SJCRH30 (cell line): ENCODE results near the gene SERPINE2. TPM values are rescaled to one million over a fixed set of nuclear protein-coding genes. Genes with fewer than 3 reads are reported as not detected.

ENCODE experiments used
- DNase-seq, 2 experiments: peaks; one replicate each; pipeline ENCODE4 v3.0.0-alpha.2; 2015 to 2020
- H3K27ac ChIP-seq: fragments of 250-450 bp; sonication (Bioruptor Pico); 2 replicates; pipeline ENCODE4 v1.5.1; 2020; ENCODE audit warnings: mild to moderate bottlenecking, moderate library complexity
- H3K27me3 ChIP-seq: fragments of 250-450 bp; sonication (Bioruptor Pico); 2 replicates; pipeline ENCODE4 v1.5.1; 2020; ENCODE audit warnings: mild to moderate bottlenecking, moderate library complexity
- H3K36me3 ChIP-seq: fragments of 250-450 bp; sonication (Bioruptor Pico); 2 replicates; pipeline ENCODE4 v1.5.1; 2020; ENCODE audit warnings: mild to moderate bottlenecking, moderate library complexity
- H3K4me1 ChIP-seq: fragments of 250-450 bp; sonication (Bioruptor Pico); 2 replicates; pipeline ENCODE4 v1.5.1; 2020; ENCODE audit warnings: mild to moderate bottlenecking, moderate library complexity
- H3K4me3 ChIP-seq: fragments of 250-450 bp; sonication (Bioruptor Pico); 2 replicates; pipeline ENCODE4 v1.5.1; 2020; ENCODE audit warnings: mild to moderate bottlenecking, moderate library complexity
- H3K9me3 ChIP-seq: fragments of 250-450 bp; sonication (Bioruptor Pico); replicated peaks from 2 replicates; pipeline ENCODE4 v1.5.1; 2020; ENCODE audit warnings: mild to moderate bottlenecking, moderate library complexity
- total RNA-seq: library from RNA; depleted of rRNA; stranded (reverse); fragments of >200 nt; shearing (Covaris generic); gene quantifications from 2 replicates; pipeline ENCODE4 v1.2.3, GENCODE V29; 2014

Gene SERPINE2
- total RNA-seq, 1 experiment from 2014 or later = 51.1 TPM

DNA sequence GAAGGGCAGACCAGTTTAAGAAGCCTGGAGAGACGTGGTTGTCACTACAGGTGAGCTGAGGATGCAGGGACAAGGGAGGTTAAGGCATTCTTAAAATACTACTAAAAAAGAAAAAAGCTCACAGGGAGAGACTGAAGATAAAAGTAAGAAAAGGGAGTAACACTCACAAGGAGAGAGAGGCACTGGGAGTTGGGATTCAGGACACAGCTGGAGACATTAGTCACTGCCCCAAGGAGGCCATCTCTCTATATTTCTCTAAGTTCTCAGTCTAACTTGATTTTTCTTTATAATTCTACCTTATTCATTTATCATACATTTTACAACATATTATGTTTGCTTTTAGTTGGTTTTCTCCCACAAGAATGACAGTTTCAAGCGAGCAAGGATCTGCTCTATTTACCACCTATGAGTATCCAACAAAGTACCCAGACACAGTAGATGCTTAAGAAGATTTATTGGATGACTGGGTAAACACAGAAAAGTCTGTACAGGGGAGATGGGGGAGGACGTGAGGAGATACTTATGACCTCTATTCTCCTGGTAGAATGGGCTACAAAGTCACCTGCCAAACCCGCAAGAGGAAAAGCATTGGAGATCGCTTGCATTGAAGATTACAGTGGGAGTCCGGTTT, 2.2 kb downstream of the SERPINE2 start:
- Histone ChIP-seq H3K4me3 (no peak overlapping the region), H3K27ac (no peak overlapping the region), H3K36me3 (no peaks in the 10 kb centered on the region), H3K9me3 (no peaks in the 10 kb centered on the region), H3K4me1 (no peaks in the 10 kb centered on the region; the same call in 1 of the 2 replicates), H3K27me3 (peaks cover 3% of the 10 kb centered on the region; the same call in 1 of the 2 replicates)
- no peak for DNase-seq

DNA sequence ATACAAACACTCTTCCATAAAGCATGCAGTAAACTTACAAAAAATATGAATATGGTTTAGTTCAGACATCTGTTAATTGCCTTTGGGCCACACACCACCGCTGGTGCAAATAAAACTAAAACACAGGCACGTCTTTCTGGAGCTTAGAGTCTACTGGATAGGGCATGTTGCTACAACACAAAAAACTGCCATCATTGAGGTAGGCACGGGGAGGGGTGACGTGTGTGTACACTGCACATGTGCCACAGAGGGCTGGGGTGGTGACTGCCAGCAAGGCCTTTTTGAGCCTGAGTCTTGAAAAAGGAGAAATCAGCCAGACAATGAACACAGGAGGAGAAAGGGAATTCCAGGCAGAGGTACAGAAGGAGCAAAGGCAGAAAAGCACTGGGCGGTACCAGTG, 5.1 kb downstream of the SERPINE2 start:
- no peak for DNase-seq
- Histone ChIP-seq H3K27me3 (no peaks in the 10 kb centered on the region), H3K27ac (no peak overlapping the region), H3K9me3 (no peaks in the 10 kb centered on the region), H3K4me3 (no peak overlapping the region), H3K36me3 (0 out of 2 replicates have a peak, but pooled peaks cover 3% of the 10 kb centered on the region), H3K4me1 (no peaks in the 10 kb centered on the region)

DNA sequence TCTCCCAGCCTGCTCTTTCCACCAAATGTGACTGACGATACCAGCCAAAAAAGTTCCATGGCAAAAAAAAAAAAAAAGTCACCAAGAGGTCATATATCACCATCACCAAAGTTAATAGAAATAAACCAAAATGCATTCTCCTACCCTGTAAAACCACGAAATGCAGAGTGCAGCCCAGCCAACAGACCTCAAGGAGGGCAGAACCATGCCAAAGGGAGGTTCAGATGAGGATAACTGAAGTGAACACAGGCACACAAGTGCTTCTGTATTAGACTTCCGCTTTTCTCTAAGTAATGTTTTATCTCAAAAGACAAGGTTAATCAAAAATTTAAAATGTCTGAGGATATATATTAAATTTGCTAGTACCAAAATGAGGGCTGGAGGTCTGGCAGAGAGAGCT, 5.5 kb downstream of the SERPINE2 start:
- Histone ChIP-seq H3K27ac (no peak overlapping the region), H3K36me3 (0 out of 2 replicates have a peak, but pooled peaks cover 3% of the 10 kb centered on the region), H3K27me3 (no peaks in the 10 kb centered on the region), H3K4me1 (no peaks in the 10 kb centered on the region), H3K4me3 (no peak overlapping the region), H3K9me3 (no peaks in the 10 kb centered on the region)
- no peak for DNase-seq

DNA sequence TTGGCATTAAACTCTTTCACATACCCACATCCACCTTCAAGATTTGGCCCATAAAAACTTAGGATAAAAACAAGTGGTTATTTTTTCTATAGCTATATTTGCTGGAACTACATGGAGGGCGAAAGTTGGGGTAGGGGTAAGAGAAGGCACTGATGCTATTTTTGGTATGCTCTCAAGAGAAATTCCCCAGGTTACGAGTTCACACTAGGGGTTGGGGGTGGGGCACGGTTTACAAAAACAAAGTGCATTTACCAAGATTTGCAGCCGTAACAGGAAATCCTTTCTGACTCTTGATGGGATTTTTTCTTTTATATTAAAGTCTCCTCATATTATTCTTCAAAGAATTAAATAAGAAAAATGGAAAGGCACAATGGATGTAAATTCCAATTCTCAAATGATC, 6.8 kb downstream of the SERPINE2 start:
- no peaks in the 10 kb centered on the region for H3K27me3 ChIP-seq
- H3K27ac ChIP-seq = no peak overlapping the region
- no peaks in the 10 kb centered on the region for H3K9me3 ChIP-seq
- H3K4me1 ChIP-seq = no peaks in the 10 kb centered on the region
- no peak overlapping the region for H3K4me3 ChIP-seq
- DNase-seq = no peak
- H3K36me3 ChIP-seq = 0 out of 2 replicates have a peak, but pooled peaks cover 3% of the 10 kb centered on the region

DNA sequence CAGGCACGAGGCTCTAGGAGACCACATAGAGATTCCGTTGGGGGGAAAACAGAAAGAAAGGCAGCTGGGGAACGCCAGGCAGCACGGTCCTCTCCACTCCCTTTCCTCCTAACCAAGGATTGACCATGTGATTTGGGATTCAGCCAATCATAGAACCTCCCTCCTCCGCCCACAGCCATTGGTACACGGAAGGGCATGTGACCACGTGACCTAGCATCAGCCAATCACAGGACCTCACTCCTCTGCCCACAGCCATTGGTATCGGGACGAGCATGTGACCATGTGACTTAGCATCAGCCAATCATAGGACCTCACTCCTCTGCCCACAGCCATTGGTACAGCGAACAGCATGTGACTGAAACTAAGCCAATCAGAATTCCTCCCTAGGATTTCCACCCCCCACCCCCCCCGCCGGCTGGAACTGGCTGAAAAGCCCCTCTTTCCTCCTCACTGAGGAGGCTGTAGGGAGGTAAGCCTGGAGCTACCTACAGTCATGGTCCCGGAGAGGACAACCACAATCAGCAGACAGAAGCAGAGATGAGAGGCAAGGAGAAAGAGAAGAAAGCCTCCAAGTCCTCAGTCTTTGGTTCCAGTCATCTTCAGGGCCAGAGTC, 7.6 kb downstream of the SERPINE2 start:
- Histone ChIP-seq H3K27me3 (no peaks in the 10 kb centered on the region), H3K36me3 (0 out of 2 replicates have a peak, but pooled peaks cover 3% of the 10 kb centered on the region), H3K27ac (no peak overlapping the region), H3K4me1 (no peaks in the 10 kb centered on the region; the same call in 1 of the 2 replicates), H3K9me3 (no peaks in the 10 kb centered on the region), H3K4me3 (no peak overlapping the region)
- no peak for DNase-seq

DNA sequence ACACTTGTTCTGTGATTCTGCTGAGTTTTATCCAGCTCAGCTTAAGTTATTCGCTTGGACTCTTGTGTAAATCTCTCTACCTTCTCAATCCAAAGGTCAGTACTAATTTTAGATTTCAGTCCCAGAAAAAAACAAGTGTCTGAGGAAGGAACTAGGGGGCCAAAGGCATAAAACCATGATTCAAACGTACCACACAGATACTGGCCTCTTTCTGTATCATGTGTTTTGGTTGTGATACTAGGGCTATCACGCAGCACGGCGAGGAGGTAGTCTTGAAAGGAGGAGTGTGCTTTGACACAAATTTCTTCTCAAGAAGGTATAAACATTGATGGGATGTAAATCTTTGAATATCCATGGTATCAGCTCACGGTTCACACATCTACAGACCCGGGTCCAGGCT, 8.3 kb downstream of the SERPINE2 start:
- no peak for DNase-seq
- Histone ChIP-seq H3K4me1 (peaks cover 5% of the 10 kb centered on the region; the same call in 1 of the 2 replicates), H3K27ac (no peak overlapping the region)

DNA sequence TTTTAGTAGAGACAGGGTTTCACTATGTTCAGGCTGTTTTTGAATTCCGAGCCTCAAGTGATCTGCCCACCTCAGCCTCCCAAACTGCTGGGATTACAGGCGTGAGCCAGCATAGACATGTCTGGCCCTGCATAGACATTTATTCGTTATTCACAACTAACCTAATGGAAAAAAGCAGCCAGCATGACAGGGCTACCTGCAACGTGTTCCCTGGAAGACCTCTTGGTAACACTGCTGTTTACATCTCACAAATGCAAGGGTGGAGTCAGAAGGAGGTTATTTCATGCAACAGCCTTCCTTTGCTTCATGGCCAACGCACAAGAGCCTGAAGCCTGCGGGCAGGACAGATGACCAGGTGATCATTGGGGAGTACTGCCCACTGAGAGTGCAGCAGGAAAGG, 9.2 kb downstream of the SERPINE2 start:
- Histone ChIP-seq H3K4me3 (no peak overlapping the region), H3K36me3 (0 out of 2 replicates have a peak, but pooled peaks cover 3% of the 10 kb centered on the region)
- no peak for DNase-seq

More for the DNA sequence above, 8.3 kb downstream of the SERPINE2 start:
- H3K9me3 ChIP-seq = peaks cover 1% of the 10 kb centered on the region
- no peak overlapping the region for H3K4me3 ChIP-seq
- no peaks in the 10 kb centered on the region for H3K27me3 ChIP-seq
- H3K36me3 ChIP-seq = 0 out of 2 replicates have a peak, but pooled peaks cover 3% of the 10 kb centered on the region

DNA sequence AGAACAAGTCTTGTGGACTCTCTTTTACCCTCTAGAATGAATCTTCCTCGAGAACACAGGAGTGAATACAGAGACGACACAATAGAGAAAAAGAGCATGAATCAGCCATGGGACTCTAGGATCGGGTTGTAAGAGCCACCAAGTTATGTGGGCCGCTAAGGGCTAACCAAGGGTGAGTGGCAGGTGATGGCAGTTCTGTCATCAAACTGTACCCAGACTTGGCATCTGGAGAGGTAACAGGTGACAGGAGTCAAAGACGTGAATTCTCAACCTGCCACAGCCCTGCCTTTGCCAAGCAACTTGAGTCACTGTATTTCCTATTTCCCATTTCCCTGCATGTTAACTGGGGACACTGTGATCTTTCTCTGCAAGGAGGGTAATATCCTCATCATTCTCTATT, 11.2 kb downstream of the SERPINE2 start:
- Histone ChIP-seq H3K9me3 (peaks cover 7% of the 10 kb centered on the region), H3K27me3 (no peaks in the 10 kb centered on the region), H3K36me3 (0 out of 2 replicates have a peak, but pooled peaks cover 3% of the 10 kb centered on the region), H3K27ac (no peak overlapping the region), H3K4me1 (peaks cover 10% of the 10 kb centered on the region), H3K4me3 (no peak overlapping the region)
- DNase-seq = no peak

More for the DNA sequence above, 9.2 kb downstream of the SERPINE2 start:
- Histone ChIP-seq H3K4me1 (peaks cover 10% of the 10 kb centered on the region), H3K9me3 (peaks cover 7% of the 10 kb centered on the region), H3K27ac (no peak overlapping the region), H3K27me3 (no peaks in the 10 kb centered on the region)

DNA sequence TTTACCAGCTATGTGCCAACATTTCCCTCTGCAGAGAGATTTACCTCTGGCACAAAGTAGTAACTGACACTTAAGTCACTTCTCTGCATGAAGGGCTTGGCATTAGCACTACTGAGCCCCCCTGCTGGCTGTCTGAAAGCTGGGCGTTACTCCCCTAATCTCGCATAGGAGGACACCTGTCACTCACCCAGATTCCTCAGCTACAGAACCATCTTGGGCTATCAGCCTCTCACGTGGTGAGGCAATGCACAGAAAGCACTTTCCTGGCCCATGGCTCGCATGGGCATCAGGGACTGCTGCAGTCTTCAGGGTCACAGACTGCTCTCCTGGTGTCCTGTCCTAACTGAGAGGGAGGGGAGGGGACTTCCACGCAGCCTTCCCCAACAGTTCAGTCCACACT, 12.0 kb downstream of the SERPINE2 start:
- peaks cover 7% of the 10 kb centered on the region for H3K9me3 ChIP-seq
- no peaks in the 10 kb centered on the region for H3K27me3 ChIP-seq
- H3K4me1 ChIP-seq = peaks cover 10% of the 10 kb centered on the region

DNA sequence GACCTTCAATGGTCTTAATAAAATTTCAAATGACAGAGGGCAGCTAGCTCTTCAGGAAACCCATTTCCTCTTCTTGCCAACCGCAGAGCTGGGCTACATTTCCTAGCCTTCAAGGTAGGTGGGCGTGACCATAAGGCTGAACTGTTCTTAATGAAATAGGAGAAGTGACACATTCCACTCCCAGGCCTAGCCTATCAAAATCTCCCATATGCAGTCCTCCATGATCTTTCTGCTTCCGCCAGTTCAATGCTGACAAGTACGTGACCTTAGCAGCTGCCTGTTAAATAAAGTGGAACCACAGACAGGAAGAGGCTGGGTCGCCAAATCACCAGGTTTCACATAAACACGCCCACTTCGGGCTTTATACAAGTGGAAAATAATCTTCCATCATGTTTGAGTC, 13.2 kb downstream of the SERPINE2 start:
- Histone ChIP-seq H3K36me3 (no peaks in the 10 kb centered on the region), H3K9me3 (peaks cover 7% of the 10 kb centered on the region), H3K4me3 (no peak overlapping the region), H3K4me1 (peaks cover 10% of the 10 kb centered on the region), H3K27ac (peak overlapping the region; percentile 43), H3K27me3 (no peaks in the 10 kb centered on the region)
- peak; percentile 57 to 68 for DNase-seq

More for the DNA sequence above, 12.0 kb downstream of the SERPINE2 start:
- Histone ChIP-seq H3K4me3 (no peak overlapping the region), H3K36me3 (0 out of 2 replicates have a peak, but pooled peaks cover 3% of the 10 kb centered on the region), H3K27ac (no peak overlapping the region)
- DNase-seq = no peak

DNA sequence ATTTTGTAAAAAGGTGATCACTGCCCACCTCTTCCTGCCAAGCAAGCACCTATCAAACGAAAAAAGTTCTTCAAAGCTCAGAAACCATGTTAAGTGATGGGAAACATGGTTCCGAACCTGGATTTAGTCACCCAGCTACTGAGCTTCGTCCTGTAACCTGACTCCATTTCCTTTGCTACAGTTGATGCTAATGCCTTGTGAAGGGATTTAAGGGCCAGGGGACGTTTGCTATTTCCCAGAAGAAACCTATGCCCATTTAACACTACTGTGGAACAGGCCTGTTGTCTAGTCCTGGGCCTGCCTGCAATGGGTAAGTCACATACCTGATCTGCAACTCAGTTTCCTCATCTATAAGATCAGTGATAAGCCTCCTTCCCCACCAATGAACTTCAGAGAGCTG, 14.8 kb downstream of the SERPINE2 start:
- H3K4me1 ChIP-seq = peaks cover 10% of the 10 kb centered on the region

DNA sequence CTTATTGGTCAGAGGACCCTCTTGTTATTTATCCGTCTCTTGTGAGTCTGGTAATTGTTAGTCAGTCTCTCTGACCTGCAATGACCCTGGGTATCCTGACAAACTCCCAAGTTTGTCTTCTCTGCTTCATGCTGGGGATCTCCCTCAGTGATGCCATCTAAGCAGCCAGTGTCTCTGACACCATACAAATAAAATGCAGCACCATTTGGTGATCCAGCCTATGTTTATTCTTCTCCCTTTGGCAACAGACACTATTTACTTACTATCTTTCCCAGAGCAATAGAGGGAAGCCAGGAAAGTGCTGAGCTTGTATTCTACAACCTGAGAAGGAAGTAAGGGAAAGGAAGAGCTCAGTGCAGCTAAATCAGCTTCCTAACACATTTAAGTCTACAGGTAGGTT, 15.9 kb downstream of the SERPINE2 start:
- Histone ChIP-seq H3K27me3 (no peaks in the 10 kb centered on the region), H3K36me3 (no peaks in the 10 kb centered on the region), H3K4me1 (peaks cover 10% of the 10 kb centered on the region), H3K9me3 (peaks cover 7% of the 10 kb centered on the region), H3K4me3 (no peak overlapping the region), H3K27ac (no peak overlapping the region)
- no peak for DNase-seq

More for the DNA sequence above, 14.8 kb downstream of the SERPINE2 start:
- H3K27ac ChIP-seq = no peak overlapping the region
- no peaks in the 10 kb centered on the region for H3K36me3 ChIP-seq
- no peaks in the 10 kb centered on the region for H3K27me3 ChIP-seq
- DNase-seq = peak in 1 of 2 experiments; percentile 32
- no peak overlapping the region for H3K4me3 ChIP-seq
- peaks cover 7% of the 10 kb centered on the region for H3K9me3 ChIP-seq

DNA sequence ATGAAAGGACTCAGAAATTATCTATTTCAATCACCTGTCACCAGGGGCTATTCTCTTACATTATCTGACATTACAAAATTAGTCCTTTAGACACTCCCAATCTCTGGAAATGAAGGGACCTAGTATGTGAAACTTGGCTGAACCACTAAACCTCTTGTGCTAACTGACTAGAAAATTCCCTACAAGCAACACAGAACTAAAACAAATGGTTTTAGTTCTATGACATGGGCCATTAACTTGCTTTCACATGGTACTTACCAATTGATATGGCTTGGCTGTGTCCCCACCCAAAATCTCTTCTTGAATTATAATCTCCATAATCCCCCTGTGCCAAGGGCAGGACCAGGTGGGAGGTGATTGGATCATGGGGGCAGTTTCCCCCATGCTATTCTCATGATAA, 16.6 kb downstream of the SERPINE2 start:
- Histone ChIP-seq H3K4me1 (peaks cover 10% of the 10 kb centered on the region), H3K27ac (no peak overlapping the region), H3K36me3 (no peaks in the 10 kb centered on the region), H3K27me3 (no peaks in the 10 kb centered on the region), H3K9me3 (peaks cover 7% of the 10 kb centered on the region), H3K4me3 (no peak overlapping the region)
- DNase-seq = no peak

DNA sequence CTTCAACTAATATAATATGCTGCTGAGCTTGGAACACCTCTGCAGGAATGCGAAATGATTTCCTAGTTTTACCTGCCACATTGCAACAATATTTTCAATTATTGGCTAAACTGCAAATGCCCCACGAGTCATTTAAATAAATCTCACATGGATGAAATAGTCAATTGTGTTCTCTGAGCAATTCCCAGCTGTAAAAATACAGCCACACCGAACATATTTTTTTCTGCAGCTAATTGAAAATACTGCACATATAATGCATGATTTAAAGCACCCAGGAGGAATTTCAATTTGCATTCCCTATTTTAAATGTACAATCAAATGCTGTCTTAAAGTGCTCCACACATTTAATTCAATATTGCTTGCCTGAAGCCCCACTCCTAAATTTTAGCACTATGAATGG, 18.6 kb downstream of the SERPINE2 start:
- Histone ChIP-seq H3K4me1 (peaks cover 2% of the 10 kb centered on the region), H3K4me3 (no peak overlapping the region), H3K36me3 (no peaks in the 10 kb centered on the region), H3K27ac (no peak overlapping the region), H3K9me3 (peaks cover 3% of the 10 kb centered on the region), H3K27me3 (no peaks in the 10 kb centered on the region)
- DNase-seq = no peak

DNA sequence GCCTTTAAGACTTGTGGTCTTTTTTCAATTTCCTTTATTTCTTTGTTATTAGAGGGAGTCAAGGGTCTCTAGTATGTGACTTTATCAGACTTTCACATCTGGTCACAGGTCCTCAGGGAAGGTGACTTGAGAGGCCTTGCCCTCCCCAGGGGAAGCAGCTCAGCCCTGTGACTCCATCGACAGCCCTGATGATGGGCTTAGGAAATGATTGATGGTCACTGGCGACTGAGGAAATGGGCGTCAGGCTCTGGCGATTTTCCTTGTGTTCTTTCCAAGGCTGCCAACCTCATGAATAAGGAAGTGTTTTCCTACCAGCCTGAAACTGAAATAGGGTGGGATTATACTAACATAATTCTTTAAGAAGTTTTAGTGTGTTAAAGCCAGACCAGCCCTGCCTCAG, 21.1 kb downstream of the SERPINE2 start:
- no peak overlapping the region for H3K27ac ChIP-seq
- H3K27me3 ChIP-seq = no peaks in the 10 kb centered on the region
- H3K9me3 ChIP-seq = no peaks in the 10 kb centered on the region
- no peak for DNase-seq
- no peaks in the 10 kb centered on the region for H3K36me3 ChIP-seq
- no peak overlapping the region for H3K4me3 ChIP-seq
- peaks cover 16% of the 10 kb centered on the region for H3K4me1 ChIP-seq
